GM18909 (cell line): ENCODE results near the gene PTPN4.

ENCODE experiments used
- ATAC-seq: cut with Tn5 transposase; IDR thresholded peaks from one replicate; pipeline ENCODE4 v1.9.1; 2021; ENCODE audit warnings: mild to moderate bottlenecking; ENCODE audit not compliant: unreplicated experiment, poor library complexity

PTPN4 gene

DNA sequence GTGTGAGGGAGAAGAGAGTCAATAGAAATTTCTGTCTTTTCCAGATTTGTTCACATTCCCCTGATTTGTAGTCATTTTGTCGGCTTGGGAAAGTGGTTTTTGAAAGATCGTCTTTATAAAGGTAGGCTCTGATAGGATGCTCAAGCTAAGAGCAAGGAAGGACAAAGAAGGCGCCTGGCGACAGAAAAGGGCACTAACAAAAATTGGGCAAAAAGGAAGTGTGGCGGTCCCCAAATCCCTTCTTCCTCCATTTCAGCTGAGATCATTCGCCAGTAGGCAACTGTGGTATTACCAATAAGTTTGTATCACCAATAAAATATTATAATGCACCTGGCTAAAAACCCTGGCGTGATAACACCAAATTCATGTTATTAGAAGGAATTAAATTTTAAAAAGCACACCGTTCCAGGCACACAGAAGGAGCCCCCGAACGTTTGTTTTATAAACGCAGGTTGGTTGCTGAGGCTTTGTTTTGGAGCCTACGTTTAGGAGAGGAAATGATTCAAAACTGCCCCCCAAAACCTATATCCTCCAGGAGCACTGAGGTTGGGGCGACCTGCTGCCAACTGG lies 756 bp upstream of the PTPN4 start:
- ATAC-seq = no peak

DNA sequence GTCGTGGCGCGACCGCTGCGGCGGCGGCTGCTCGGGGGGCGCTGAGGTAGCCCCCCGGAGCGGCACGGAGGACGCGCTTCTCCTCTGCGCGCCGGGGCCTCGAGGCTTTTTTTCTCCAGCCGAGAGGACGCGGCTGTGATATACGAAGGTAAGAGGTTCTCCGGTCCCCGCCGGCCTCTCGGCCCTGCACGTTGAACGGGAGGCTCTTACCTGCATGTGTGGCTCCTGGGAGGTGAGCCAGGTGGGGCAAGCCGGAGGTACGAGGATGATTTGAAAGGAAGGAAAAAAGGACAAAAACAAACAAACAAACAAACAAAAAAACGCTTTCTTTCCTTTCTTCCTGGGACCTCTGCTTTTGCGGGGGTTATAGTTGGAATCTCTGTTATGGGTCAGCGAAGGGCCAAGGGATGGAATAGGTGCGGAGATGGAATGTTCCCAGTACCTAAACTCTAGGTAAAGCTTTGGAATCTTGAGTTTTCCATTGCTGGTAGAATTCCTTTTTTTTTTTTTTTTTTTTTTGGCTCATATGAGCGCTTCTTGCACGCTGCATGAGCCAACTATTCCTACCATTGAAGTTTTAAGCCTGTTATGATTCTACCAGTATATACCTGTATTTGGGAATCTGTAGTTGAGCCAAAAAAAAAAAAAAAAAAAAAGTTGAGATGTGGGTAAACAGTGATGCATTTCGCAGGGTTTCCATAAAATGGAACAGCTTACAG lies 674 bp downstream of the PTPN4 start:
- ATAC-seq = peak; percentile 22

DNA sequence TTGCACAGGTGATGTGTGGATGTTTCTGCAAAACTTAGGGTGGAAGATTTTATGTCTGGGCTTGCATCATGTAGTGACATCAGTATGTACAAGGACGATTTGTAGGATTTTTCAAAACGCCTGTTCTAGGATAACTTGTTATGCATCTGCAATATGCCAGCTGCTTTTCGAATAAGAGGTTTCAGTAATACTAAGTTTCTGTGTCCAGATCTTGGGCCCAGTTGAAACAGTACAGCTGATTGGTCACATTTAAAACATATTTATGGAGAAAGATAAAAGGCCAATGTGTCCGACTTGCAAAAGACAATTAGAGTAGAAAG lies 1.2 kb downstream of the PTPN4 start:
- ATAC-seq = no peak

DNA sequence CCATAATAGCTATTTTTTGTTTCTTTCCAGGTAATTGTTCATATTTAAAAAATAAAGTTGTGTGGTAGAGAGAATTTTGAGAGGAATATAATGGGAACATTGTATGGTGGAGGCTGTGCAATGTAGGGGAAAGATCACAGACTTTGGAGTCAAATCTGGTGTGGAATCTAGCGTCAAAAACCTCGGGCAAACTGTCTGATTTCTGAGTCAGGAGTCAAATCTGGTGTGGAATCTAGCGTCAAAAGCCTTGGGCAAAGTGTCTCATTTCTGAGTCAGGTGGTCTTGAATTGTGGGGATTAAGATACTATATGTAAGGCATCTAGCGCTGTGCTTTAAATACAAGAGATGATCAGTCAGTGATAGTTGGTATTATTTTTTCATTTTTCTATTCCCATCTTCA lies 5.1 kb downstream of the PTPN4 start:
- ATAC-seq = no peak

DNA sequence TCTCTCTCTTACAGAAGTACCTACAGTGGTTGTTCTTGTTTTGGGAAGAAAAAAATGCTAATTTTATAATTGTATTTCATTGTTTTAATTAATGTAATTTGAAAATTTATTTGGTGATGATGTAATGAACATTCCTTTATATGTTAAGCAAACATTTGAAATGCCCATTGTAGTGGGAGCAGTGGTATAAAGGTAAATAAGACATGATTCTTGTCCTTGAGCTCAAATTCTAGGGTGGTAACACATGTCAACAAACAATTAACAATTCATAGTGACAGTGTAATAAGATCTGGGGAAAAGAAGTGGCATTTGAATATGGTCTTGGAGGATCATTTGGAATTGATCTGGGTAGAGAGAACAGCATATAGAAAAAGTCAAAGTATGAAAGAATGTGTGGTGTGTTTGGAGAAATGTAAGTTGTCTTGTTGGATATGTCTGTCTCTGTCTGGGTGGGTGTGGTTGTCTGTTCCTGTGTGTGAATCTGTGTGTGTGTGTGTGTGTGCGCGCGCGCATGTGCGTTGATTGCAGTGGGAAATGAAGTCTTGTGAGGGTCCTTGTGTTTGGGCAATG lies 5.8 kb downstream of the PTPN4 start:
- no peak for ATAC-seq

DNA sequence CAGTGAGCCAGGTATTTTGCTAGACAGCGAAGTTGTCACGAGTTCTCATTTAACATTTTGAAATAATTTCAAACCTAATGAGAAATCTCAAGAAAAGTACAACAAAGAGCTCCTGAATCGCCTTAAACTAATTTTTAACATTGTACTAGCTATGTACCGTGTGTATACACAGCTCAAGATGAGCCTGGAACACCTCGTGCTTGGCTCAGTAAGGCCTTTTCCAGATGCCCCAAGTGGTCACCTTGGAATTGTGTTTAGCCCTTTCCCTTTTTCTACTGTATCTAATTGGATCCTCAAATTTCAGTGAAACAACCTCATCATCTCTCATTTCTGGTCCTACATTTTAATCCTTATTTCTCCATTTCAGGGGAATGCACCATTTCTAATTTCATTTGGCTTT lies 7.2 kb downstream of the PTPN4 start:
- no peak for ATAC-seq

DNA sequence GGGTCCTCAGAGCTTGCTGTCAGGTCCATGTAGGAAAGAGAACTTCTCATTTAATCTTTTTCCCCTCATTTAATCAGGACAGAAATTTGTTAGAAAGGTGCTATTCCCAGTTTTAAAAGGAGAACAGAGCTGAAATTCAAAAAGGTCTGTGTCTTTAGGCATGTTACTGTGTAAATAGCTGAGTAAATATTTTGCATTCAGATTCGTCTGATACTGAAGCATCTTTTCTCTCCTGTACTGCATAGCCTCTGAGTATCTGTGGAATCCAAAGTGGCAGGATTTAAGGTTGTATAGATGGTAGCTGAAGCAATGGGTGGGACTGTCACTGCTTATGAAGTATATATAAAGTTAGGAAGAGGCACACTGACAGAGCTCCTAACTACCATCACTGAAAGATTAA lies 9.0 kb downstream of the PTPN4 start:
- ATAC-seq = no peak

DNA sequence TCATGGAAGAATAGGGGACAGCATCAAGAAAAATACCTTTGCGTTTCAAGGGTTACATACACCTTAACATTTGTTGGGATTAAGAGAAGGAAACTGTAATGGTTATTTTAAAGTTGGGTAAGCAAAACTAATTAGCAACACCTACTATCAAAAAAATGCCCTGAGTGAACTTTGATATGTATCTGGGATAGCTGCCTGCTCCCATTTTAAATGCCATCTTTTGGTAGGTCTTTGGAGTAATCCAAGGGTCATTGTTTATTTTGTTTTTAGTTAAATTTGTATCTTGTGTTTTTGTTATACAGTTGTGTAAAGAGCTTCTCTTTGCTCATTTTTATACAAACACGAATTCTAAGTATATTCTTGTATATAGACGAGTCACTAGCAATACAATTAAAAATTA lies 9.9 kb downstream of the PTPN4 start:
- ATAC-seq = no peak

DNA sequence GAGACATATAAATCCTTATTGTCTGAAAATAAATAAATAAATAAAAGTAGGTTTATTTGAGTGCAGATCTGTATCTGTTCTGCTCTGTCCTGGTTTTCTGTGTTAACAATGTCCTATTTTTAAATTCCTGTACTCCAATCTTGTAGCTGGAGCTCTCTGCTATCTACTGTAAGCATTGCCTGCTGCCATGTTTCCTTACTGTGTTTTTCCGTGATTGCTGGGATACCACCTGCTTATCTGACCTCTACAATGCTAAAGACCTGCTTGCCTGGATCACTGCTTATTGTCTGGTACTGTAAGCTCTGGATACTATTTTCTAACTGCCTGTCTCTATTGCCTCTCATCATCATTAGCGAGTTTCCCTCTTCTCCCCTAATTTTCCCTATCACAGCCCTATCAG lies 11.6 kb downstream of the PTPN4 start:
- ATAC-seq = no peak

DNA sequence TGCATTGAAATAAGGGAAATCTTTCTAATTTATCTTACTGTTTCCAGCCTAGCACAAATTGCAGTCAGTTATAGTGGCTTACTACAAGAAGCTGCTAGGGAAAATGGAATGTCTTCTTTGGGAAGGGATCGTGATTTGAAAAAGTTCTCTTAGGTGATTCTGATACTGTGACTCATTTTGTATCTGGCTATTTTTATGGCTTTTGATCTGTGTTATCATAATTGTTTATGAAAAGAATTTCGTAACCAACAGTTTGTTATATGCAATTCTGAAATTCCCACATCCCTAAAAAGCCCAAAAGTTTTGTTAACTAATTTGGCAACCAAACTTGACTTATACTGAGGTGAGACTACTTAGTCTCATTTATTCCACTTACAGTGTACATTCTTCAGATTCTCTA lies 12.4 kb downstream of the PTPN4 start:
- no peak for ATAC-seq

DNA sequence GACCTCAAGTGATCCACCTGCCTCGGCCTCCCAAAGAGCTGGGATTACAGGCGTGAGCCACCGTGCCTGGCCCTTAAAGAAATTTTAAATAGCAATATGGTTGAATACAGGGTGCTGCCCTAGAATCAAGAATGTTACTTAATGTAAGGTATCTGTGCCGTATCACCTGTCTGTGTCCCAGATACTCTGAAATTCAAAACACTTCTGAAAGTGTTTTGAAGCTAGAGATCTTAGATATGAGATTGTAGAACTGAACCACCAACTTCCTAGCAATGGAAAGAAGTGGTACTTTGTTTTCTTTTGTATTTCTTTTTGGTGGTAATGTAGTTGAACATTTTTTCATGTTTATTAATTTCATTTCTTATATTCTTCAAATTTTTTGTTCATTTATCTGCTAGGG lies 13.0 kb downstream of the PTPN4 start:
- no peak for ATAC-seq

DNA sequence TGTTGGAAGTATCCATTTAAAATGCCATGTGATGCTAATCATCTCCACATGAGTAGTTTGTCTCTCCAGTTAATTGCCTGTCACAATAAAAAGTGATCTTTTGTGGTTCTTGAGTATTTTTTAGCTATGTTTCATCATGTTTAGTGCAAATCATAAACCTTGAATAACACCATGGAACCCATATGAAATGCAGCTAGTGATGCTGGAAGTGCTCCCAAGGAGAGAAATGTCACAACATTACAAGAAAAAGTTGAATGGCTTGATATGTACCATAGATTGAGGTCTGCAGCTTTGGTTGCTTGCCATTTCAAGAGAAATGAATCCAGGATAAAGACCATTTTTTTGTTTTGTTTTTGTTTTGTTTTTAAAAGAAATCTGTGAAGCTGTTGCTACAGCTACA lies 14.3 kb downstream of the PTPN4 start:
- ATAC-seq = no peak

DNA sequence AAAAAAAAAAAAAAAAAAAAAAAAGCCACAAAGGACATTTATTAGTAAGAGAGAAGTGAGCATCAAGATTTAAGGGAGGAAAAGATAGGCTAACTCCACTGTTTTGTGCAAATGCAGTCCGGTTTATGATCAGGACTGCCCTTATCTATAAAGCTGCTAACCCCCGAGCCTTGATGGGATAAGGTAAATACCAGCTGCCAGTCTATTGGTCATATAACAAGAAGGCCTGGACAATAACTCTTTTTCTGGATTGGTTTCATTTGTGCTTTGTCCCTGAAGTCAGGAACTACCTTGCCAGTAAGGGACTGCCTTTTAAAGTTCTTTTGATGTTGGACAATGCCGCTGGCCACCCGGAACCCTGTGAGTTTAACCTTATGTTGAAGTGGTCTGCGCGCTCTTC lies 15.4 kb downstream of the PTPN4 start:
- ATAC-seq = no peak

DNA sequence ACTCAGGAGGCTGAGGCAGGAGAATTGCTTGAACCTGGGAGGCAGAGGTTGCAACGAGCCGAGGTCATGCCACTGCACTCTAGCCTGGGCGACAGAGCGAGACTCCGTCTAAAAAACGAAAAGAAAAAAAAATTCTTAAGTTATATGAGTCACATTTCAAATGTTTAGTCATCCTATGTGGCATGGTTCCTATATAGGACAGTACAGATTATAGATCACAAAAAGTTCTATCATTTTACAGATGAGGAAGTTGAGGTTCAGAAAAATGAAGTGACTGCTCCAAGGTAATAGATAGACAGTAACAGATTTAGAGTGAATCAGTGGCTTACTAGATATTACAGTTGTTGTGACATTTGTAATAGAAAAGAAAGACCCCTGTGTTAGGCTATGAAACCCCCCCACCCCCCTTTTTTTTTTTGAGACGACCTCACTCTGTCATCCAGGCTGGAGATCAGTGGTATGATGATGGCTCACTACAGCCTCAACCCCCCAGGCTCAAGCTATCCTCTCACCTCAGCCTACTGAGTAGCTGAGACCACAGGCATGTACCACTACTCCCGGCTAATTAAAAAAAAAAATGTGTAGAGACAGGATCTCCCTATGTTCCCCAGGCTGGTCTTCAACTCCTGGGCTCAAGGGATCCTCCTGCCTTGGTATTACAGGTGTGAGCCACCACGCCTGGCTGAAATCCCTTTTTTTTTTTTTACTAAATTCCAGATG lies 22.7 kb downstream of the PTPN4 start:
- ATAC-seq = no peak

DNA sequence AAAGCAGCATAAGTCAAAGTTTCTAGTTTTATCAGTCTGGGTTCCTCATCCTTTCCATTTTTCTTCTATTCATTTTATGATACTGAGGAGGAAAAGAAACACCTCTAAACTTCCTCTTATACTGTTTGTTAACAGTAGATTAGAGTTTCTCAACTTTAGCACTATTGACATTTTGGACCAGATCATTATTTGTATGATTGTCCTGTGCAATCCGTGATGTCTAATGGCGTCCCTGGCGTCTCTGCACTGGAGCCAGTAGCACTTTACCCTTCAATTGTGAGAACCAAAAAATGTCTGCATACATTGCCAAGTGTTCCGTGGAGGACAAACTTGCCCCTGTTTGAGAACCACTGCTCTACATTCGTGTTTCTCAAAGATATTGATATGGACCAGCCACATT lies 25.2 kb downstream of the PTPN4 start:
- no peak for ATAC-seq

DNA sequence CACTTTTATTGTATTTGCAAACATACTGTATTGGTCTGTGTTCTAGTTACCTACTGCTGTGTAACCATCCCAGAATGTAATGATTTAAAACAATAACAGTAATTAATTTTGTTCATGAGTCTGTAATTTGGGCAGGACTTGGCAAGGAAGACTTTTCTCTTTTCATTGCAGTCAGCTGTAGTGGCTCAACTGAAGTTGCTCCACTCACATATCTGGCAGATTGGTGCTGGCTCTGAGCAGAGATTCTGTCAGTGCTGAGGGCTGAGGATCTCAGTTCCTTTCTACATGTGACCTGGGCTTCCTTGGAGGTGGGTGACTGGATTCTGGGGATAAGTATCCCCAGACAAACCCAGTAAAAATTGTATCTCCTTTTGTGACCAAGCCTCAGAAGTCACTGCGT lies 26.6 kb downstream of the PTPN4 start:
- ATAC-seq = no peak

DNA sequence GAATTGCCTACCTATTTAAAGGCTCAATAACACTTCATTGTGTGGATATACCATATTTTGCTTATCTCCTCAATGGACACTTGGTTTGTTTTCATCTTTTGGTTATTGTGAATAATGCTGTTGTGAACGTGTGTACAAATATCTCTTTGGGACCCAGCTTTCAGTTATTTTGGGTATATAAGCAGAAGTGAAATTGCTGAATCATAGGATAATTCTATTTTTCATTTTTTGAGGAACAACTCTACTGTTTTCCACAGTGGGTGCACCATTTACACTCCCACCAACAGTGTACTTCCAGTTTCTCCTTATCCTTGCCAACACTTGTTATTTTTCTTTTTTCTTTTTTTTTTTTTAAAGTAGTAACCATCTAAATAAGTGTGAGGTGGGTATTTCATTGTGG lies 29.0 kb downstream of the PTPN4 start:
- no peak for ATAC-seq

DNA sequence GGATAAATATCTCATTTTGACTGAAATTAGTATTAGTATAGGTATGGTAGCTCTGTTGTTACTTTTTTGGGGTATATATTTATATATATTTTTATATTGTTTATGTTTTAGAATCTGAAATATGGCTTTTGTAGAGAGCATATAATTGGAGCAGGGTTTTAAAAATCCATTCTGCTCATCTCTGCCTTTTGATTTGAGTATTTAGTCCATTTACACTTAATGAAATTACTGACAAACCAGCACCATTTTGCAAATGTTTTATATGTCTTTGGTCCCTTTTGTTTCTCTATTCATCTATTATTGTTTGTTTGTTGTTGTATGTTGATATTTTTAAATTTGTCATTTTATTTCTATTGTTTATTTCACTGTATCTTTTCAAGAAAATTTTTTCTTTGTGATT lies 30.7 kb downstream of the PTPN4 start:
- no peak for ATAC-seq

DNA sequence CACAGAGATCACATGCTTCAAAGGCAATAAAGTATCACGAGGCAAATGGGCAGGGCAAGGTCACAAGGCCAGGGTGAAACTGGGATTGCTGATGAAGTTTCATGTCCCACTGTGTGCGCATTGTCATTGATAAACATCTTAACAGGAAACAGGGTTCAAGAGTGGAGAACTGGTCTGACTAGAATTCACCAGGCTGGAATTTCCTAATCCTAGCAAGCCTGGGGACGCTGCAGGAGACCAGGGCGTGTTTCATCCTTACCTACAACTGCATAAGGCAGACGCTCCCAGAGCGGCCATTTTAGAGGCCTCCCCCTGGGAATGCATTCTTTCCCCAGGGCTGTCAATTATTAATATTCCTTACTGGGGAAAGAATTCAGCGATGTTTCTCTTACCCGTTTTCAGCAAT lies 33.2 kb downstream of the PTPN4 start:
- ATAC-seq = no peak

DNA sequence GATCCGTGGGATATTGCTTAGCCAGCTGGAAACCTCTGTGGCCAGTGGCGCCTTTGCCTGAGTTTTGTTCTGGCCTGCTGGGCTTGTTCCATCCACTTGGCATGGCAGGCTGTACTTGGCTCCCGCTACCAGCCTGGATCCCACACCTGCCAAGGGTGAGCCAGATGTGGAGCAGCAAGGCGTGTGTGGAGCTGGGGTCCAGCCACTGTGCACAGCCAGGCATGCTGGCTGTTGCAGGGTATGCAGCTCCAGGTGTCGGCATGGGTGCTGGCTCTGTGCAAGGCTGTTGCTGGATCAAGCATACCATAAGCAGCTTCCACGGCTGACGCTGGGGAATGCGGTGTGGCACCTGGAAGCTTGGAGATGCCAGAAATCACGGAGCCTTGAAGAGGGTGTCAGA lies 34.5 kb downstream of the PTPN4 start:
- ATAC-seq = no peak
